GM12878 (cell line): ENCODE measurements around the gene EEPD1.

ENCODE experiments used
- CTCF ChIP-seq, 3 experiments: IDR thresholded peaks in 2 of 3; conservative IDR thresholded peaks in 1 of 3; 2 replicates each; pipeline ENCODE4 v1.5.1; 2011; ENCODE audit warnings: low read depth in 3 of 3, low read length in 3 of 3, mild to moderate bottlenecking in 3 of 3, control low read depth in 2 of 3, moderate library complexity in 2 of 3, inconsistent platforms in 1 of 3, mixed read lengths in 1 of 3; ENCODE audit not compliant: control insufficient read depth in 2 of 3, insufficient read depth in 1 of 3; ENCODE audit errors: extremely low read depth in 1 of 3
- SUZ12 ChIP-seq: fragments of 200-600 bp; sonication (generic); IDR thresholded peaks from one replicate; pipeline ENCODE4 v1.6.1; 2018; ENCODE audit warnings: antibody characterized with exemption, mild to moderate bottlenecking; ENCODE audit not compliant: unreplicated experiment

GRCh38 chr7:36336390-36336789 lies 183.3 kb downstream of the EEPD1 start:
- no peak for TF ChIP-seq SUZ12
- no peak for TF ChIP-seq CTCF (IDR thresholded peaks at IDR 0.05 in 2 of 3, conservative IDR thresholded peaks at IDR 0.05 in 1 of 3; ENCODE audit: control insufficient read depth in 2 of 3, extremely low read depth in 1 of 3, insufficient read depth in 1 of 3, low read depth in 3 of 3, low read length in 3 of 3)
